Measurements from ENCODE around the gene CCDC33.

CCDC33 gene

GRCh38 chr15:74261041-74261440 lies 24.9 kb downstream of the CCDC33 start:
- DNase-seq: no peak

- DNase-seq: no peak
Observed at GRCh38 chr15:74261685-74262084, 25.6 kb downstream of the CCDC33 start.

- DNase-seq: no peak
Observed at GRCh38 chr15:74262151-74262550, 26.0 kb downstream of the CCDC33 start.

GRCh38 chr15:74262625-74263024 lies 26.5 kb downstream of the CCDC33 start:
- no peak for DNase-seq

GRCh38 chr15:74263466-74263865 lies 27.3 kb downstream of the CCDC33 start:
- no peak for DNase-seq

GRCh38 chr15:74264081-74264501 lies 28.0 kb downstream of the CCDC33 start:
- peak; percentile 47 for DNase-seq

- DNase-seq: no peak
Observed at GRCh38 chr15:74265046-74265639, 29.0 kb downstream of the CCDC33 start.

GRCh38 chr15:74268020-74268419 lies 31.9 kb downstream of the CCDC33 start:
- no peak for DNase-seq

GRCh38 chr15:74269362-74270035 lies 33.4 kb downstream of the CCDC33 start:
- no peak for DNase-seq

- no peak for DNase-seq
Observed at GRCh38 chr15:74270155-74270554, 34.0 kb downstream of the CCDC33 start.

- DNase-seq: no peak
Observed at GRCh38 chr15:74270854-74271520, 34.9 kb downstream of the CCDC33 start.

GRCh38 chr15:74272812-74273211 lies 36.7 kb downstream of the CCDC33 start:
- DNase-seq: no peak

- DNase-seq: peak; percentile 11
Observed at GRCh38 chr15:74274470-74275038, 38.4 kb downstream of the CCDC33 start.

- peak; percentile 53 for DNase-seq
Observed at GRCh38 chr15:74275957-74276356, 39.8 kb downstream of the CCDC33 start.

GRCh38 chr15:74276560-74276959 lies 40.4 kb downstream of the CCDC33 start:
- no peak for DNase-seq

GRCh38 chr15:74277242-74277810 lies 41.2 kb downstream of the CCDC33 start:
- no peak for DNase-seq

GRCh38 chr15:74278207-74278606 lies 42.1 kb downstream of the CCDC33 start:
- DNase-seq: no peak

- DNase-seq: no peak
Observed at GRCh38 chr15:74281147-74282133, 45.3 kb downstream of the CCDC33 start.

GRCh38 chr15:74283368-74283767 lies 47.2 kb downstream of the CCDC33 start:
- no peak for DNase-seq

- DNase-seq: no peak
Observed at GRCh38 chr15:74289671-74290070, 53.5 kb downstream of the CCDC33 start.

GRCh38 chr15:74290645-74291044 lies 54.5 kb downstream of the CCDC33 start:
- DNase-seq: no peak

Data from NCI-H2029 (cell line).